ENCODE measurements around the gene SPATS1.
"Not testable (repeated sequence)": the region's sequence is repeated elsewhere in the genome, so short reads cannot be mapped to it uniquely, and the experiment has no call there.

The SPATS1 gene

DNA sequence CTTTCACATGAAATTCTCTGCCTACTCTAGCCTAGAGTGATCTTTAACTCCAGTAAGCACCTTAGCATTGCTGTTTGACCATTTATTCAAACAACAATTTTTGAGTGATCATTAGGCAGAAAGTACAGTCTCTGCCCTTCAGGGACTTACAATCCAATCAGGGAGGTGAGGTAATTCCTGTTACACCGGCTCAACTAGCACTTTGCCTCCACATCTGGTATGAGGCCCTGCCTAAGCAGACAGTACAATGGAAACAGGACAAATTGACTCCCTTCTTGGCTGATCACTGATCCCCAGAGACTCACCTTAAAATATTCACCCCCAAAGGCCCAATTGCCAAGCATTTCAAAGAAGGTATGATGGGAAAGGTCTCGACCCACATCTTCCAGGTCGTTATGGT lies 30.7 kb upstream of the SPATS1 start:
- DNase-seq (ENCODE audit: low spot score): no peak

- DNase-seq (ENCODE audit: low spot score): peak; percentile 94
These were observed 29.3 kb upstream of the SPATS1 start, which contains the start of gene AARS2 for GRCh38 chr6:44312901-44313788. Gene AARS2, minus strand, starts transcription at chr6:44313347. Its CDS starts 24 bp downstream, at chr6:44313323.

GRCh38 chr6:44314657-44315056 lies 27.8 kb upstream of the SPATS1 start:
- not testable (repeated sequence) for DNase-seq (ENCODE audit: low spot score)

DNA sequence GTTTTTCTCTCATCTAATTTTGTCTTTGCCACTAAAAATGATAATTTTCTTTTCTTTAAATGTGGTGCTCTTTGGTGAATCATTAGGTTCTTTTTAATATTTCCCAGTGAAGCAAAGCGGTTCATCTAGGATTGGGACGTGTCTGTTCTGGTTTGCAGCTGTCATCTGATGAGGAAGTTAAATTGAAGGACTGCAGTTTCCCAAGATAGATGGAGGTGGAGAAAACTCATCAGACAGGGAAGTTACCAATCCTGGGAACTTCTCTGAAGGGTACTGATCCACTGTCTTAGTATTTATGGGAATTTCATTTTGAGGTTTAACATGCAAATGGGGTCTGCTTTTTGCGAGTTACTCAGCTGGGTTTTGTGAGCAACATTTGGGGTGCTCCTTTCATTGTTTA lies 26.9 kb upstream of the SPATS1 start:
- no peak for DNase-seq (ENCODE audit: low spot score)

GRCh38 chr6:44315951-44316350 lies 26.5 kb upstream of the SPATS1 start:
- no peak for DNase-seq (ENCODE audit: low spot score)

- DNase-seq (ENCODE audit: low spot score): no peak
These were observed 26.0 kb upstream of the SPATS1 start for GRCh38 chr6:44316481-44316880.

- not testable (repeated sequence) for DNase-seq (ENCODE audit: low spot score)
These were observed 25.3 kb upstream of the SPATS1 start for GRCh38 chr6:44317136-44317631.

DNA sequence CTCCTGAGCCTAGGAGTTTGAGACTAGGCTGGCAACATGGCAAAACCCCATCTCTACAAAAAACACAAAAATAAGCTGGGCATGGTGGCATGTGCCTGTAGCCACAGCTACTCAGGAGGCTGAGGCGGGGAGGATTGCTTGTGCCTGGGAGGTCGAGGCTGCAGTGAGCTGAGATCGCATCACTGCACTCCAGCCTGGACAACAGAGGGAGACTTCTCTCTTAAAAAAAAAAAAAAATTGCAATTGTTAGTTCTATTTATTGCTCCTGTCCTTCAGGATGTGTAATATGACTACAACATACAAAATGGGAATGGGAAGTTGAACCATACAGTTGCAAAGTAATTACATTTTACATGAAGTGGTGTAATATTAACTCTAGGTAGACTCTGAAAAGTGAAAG lies 21.2 kb upstream of the SPATS1 start:
- no peak for DNase-seq (ENCODE audit: low spot score)

GRCh38 chr6:44327096-44327495 lies 15.4 kb upstream of the SPATS1 start:
- DNase-seq (ENCODE audit: low spot score): no peak

DNA sequence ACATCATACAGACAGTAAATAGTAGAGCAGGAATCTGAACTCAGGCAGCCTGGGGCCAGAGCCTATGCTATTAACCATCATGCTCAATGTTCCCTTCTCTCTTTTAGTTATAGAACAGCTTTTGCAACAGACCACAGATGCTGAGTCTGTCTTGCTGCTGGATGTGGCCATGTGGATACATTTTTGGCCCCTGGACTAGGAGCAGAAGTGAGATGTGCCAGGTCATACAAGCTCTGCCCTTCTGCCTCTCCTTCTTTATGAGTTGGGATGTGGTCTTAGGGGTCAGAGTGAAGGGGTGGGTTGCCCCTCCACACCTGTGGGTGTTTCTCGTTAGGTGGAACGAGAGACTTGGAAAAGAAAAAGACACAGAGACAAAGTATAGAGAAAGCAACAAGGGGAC lies 14.7 kb upstream of the SPATS1 start:
- no peak for DNase-seq (ENCODE audit: low spot score)

DNA sequence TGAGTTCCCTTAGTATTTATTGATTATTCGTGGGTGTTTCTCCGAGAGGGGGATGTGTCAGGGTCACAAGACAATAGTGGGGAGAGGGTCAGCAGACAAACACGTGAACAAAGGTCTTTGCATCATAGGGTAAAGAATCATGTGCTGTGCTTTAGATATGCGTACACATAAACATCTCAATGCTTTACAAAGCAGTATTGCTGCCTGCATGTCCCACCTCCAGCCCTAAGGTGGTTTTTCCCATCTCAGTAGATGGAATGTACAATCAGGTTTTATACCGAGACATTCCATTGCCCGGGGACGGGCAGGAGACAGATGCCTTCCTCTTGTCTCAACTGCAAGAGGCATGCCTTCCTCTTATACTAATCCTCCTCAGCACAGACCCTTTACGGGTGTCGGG lies 14.2 kb upstream of the SPATS1 start:
- DNase-seq (ENCODE audit: low spot score): not testable (repeated sequence)

DNA sequence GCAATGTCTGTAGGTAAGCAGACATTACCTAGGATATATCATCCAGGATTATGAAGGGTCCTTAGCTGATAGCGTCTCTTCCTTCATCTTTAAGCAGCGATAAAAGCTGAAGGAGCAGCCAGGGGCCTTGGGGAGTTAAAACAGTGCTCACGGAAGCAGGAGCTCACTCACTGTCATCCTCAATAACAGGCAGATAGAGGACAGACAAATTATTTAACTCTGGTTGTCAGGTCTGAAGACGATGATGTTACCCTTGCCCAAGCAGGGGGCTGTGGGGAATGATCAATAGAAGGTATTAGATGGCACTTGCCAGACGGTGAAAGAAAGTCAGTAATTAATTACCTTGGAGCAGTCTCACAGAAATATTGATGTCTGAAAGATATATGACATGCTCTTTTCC lies 12.6 kb upstream of the SPATS1 start:
- DNase-seq (ENCODE audit: low spot score): no peak

- no peak for DNase-seq (ENCODE audit: low spot score)
These were observed 9.9 kb upstream of the SPATS1 start for GRCh38 chr6:44332585-44332984.

DNA sequence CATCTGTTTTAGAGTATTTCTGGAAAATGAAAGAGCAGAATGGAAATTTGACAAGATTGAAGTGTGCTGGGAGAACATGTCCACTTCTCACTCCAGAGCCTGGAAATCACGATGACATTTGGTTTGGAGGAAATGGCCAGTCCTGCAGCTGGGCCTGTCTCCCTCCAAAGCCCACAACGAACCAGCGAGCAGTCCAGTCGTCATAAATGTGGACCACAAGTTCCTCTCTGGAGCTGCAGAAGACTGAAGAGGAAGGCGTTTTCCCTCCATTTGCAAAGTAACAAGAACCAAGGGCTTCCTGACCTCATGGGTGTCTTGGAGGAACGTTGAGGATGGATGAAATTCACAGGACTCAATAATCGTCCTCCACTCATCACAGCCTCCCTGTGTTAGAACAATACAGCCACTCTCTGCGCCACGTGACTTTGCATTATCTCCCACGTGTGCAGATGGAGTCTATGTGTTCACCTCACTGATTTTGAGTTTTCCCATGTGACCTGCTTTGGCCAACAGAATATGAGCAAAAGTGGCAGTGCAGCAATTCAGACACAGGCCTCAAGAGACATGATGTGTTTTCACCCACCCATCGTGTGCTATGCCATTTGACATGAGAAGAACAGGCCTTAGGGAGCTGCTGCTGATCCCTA lies 9.1 kb upstream of the SPATS1 start:
- no peak for DNase-seq (ENCODE audit: low spot score)

- DNase-seq (ENCODE audit: low spot score): no peak
These were observed 8.5 kb upstream of the SPATS1 start for GRCh38 chr6:44333942-44334341.

GRCh38 chr6:44335631-44336030 lies 6.8 kb upstream of the SPATS1 start:
- DNase-seq (ENCODE audit: low spot score): no peak

- DNase-seq (ENCODE audit: low spot score): peak; percentile 73
These were observed 4.0 kb upstream of the SPATS1 start for GRCh38 chr6:44338228-44339122.

DNA sequence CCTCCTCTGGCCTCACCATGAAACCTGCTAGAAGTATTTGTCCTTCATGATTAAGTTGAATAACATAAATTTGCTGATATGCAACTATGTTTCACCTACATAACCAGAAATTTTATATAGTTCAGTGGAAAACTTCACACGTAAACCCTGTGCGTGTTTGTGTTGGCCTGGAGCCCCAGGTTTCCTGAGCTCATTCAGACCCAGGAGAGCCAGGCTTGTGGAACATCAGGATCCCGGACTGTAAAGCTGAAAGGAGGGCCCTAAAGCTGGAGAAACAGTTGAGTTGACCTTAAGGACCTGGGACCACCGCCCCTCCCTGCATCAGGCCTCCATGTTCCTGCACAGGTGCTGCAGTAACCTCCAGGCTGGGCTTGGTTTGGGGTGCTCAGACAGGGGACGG lies 3.1 kb upstream of the SPATS1 start:
- no peak for DNase-seq (ENCODE audit: low spot score)

- no peak for DNase-seq (ENCODE audit: low spot score)
These were observed 2.5 kb upstream of the SPATS1 start for GRCh38 chr6:44339763-44340625.

DNA sequence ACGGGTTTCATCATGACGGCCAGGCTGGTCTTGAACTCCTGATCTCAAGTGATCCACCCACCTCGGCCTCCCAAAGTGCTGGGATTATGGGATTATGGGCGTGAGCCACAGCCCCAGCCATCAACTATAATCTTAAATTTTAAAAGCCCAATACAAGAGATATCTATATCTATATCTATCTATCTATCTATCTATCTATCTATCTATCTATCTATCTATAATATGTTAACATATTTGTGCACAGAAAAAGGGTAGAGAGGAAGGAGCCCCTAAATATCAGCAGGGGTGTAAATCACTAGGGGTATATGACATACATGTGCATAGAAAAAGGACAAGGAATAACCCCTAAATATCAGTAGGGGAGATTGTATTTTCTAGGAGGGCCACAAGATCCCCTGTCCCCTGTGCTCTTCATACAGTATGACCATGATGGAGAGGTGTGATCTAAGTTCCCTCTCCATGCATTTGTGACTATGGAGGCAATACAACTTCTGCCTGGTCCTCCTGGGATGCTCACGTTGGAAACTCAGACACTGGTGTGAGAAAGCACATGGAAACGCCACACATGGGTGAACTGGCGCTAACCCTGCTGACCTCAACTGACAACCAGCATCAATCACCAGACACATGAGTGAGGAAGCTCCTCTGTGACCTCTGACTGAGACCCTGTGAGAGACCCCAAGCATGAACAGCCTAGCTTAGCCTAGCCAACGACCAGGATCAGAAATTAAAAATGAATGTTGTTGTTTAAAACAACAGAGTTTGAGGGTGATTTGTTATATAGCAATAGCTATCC lies 1.2 kb upstream of the SPATS1 start:
- no peak for DNase-seq (ENCODE audit: low spot score)

All from CD4-positive, alpha-beta T cell treated with Interleukin-2 at 100 ng/mL for 4 hours (primary cell).